Liver (tissue), 9 donors: ENCODE data around the gene MEGF6. TPM values are rescaled to one million over a fixed set of nuclear protein-coding genes. Genes with fewer than 3 reads are reported as not detected.

Experiments used
- DNase-seq: peaks from one replicate; pipeline ENCODE4 v3.0.0-alpha.2; 2017; ENCODE audit warnings: low spot score
- H3K27ac ChIP-seq, 2 donors: one replicate each; pipeline ENCODE4 v1.7.0; 2013; ENCODE audit warnings: inconsistent platforms in 2 of 2, low read length in 2 of 2, control low read depth in 1 of 2, low read depth in 1 of 2, mild to moderate bottlenecking in 1 of 2
- H3K27me3 ChIP-seq, 4 donors: one replicate each; pipeline versions ENCODE4 v1.6.1 to v1.7.0; 2013; ENCODE audit warnings: low read length in 3 of 4, inconsistent platforms in 1 of 4, mild to moderate bottlenecking in 1 of 4, moderate library complexity in 1 of 4; ENCODE audit not compliant: control insufficient read depth in 4 of 4, insufficient read depth in 4 of 4
- H3K36me3 ChIP-seq, 4 donors: one replicate each; pipeline versions ENCODE4 v1.6.1 to v1.7.0; 2013; ENCODE audit warnings: low read length in 3 of 4, mild to moderate bottlenecking in 3 of 4, low read depth in 1 of 4, moderate library complexity in 1 of 4; ENCODE audit not compliant: control insufficient read depth in 4 of 4, insufficient read depth in 3 of 4
- H3K4me1 ChIP-seq, 4 donors: one replicate each; pipeline versions ENCODE4 v1.6.1 to v1.7.0; 2013; ENCODE audit warnings: low read length in 3 of 4, mild to moderate bottlenecking in 3 of 4, moderate library complexity in 1 of 4; ENCODE audit not compliant: control insufficient read depth in 4 of 4, insufficient read depth in 4 of 4
- H3K4me3 ChIP-seq, 3 donors: one replicate each; pipeline versions ENCODE4 v1.6.1 to v1.7.0; 2013; ENCODE audit warnings: low read length in 3 of 3, control low read depth in 1 of 3, low read depth in 1 of 3, mild to moderate bottlenecking in 1 of 3
- H3K9ac ChIP-seq, 2 donors: one replicate each; pipeline ENCODE4 v1.7.0; 2013; ENCODE audit warnings: low read length in 2 of 2, mild to moderate bottlenecking in 2 of 2, moderate library complexity in 2 of 2, control low read depth in 1 of 2, low read depth in 1 of 2
- H3K9me3 ChIP-seq, 4 donors: one replicate each; pipeline versions ENCODE4 v1.6.1 to v1.7.0; 2013; ENCODE audit warnings: low read length in 3 of 4; ENCODE audit not compliant: control insufficient read depth in 4 of 4
- CTCF ChIP-seq: fragments of 150-350 bp; IDR thresholded peaks from 2 replicates; pipeline ENCODE4 v1.5.1; 2017; ENCODE audit warnings: improper control_type of control experiment, low read depth, low read length; ENCODE audit not compliant: missing input control
- EGR1 ChIP-seq, 2 donors: IDR thresholded peaks; 2 replicates each; pipeline ENCODE4 v1.6.1; 2016 to 2018; ENCODE audit warnings: antibody characterized with exemption in 2 of 2, low read depth in 2 of 2
- FOXA1 ChIP-seq: IDR thresholded peaks from 2 replicates; pipeline ENCODE4 v1.6.1; 2016; ENCODE audit warnings: antibody characterized with exemption
- FOXA2 ChIP-seq: IDR thresholded peaks from 2 replicates; pipeline ENCODE4 v1.6.1; 2016; ENCODE audit warnings: antibody characterized with exemption
- GABPA ChIP-seq, 2 donors: IDR thresholded peaks in 1 of 2; conservative IDR thresholded peaks in 1 of 2; 2 replicates each; pipeline ENCODE4 v1.6.1; 2016; ENCODE audit warnings: antibody characterized with exemption in 2 of 2, mild to moderate bottlenecking in 1 of 2, moderate library complexity in 1 of 2
- HNF4G ChIP-seq: IDR thresholded peaks from 2 replicates; pipeline ENCODE4 v1.6.1; 2016; ENCODE audit warnings: antibody characterized with exemption
- JUND ChIP-seq, 2 donors: IDR thresholded peaks; 2 replicates each; pipeline ENCODE4 v1.6.1; 2016; ENCODE audit warnings: antibody characterized with exemption in 2 of 2
- MAX ChIP-seq: IDR thresholded peaks from 2 replicates; pipeline ENCODE4 v1.6.1; 2016; ENCODE audit warnings: antibody characterized with exemption
- NR2F2 ChIP-seq: IDR thresholded peaks from 2 replicates; pipeline ENCODE4 v1.6.1; 2016; ENCODE audit warnings: antibody characterized with exemption
- RAD21 ChIP-seq, 2 donors: IDR thresholded peaks; 2 replicates each; pipeline ENCODE4 v1.6.1; 2016; ENCODE audit warnings: antibody characterized with exemption in 2 of 2, mild to moderate bottlenecking in 2 of 2
- RXRA ChIP-seq, 2 donors: IDR thresholded peaks; 2 replicates each; pipeline ENCODE4 v1.6.1; 2017 to 2018; ENCODE audit warnings: antibody characterized with exemption in 2 of 2, mild to moderate bottlenecking in 1 of 2
- SP1 ChIP-seq: IDR thresholded peaks from 2 replicates; pipeline ENCODE4 v1.6.1; 2018; ENCODE audit warnings: antibody characterized with exemption, mild to moderate bottlenecking
- TAF1 ChIP-seq: conservative IDR thresholded peaks from 2 replicates; pipeline ENCODE4 v1.6.1; 2016; ENCODE audit warnings: antibody characterized with exemption, mild to moderate bottlenecking
- YY1 ChIP-seq: IDR thresholded peaks from 2 replicates; pipeline ENCODE4 v1.6.1; 2016; ENCODE audit warnings: antibody characterized with exemption, mild to moderate bottlenecking
- WGBS: extraction: QIAGEN DNeasy Blood & Tissue Kit; methylation state at CpG from one replicate; pipeline ENCODE4 v1.1.7; 2013; 5-methylcytosine and 5-hydroxymethylcytosine counted together
- polyA plus RNA-seq, 2 donors: library from polyadenylated mRNA; stranded (reverse) in 1 of 2; unstranded in 1 of 2; fragments of 200-250 nt in 1 of 2; fragments of >200 nt in 1 of 2; fragmentation: Nextera tagmentation in 1 of 2; extraction: Ambion mirVana in 1 of 2; gene quantifications; one replicate each; pipeline versions ENCODE4 v1.2.1 to v1.2.3, GENCODE V29; 2013 to 2015
- total RNA-seq, 2 donors: library from RNA; depleted of rRNA; stranded (reverse); fragments of >200 nt; gene quantifications; one replicate each; pipeline ENCODE4 v1.2.3, GENCODE V29; 2014
- TF ChIP-seq, protein P1 (sequence below): IDR thresholded peaks from 2 replicates; pipeline ENCODE4 v1.6.1; 2016; ENCODE audit warnings: antibody characterized with exemption
- TF ChIP-seq, protein P2 (sequence below): IDR thresholded peaks from 2 replicates; pipeline ENCODE4 v1.6.1; 2016; ENCODE audit warnings: antibody characterized with exemption
- donor health status: healthy.
- donor health status: healthy.
- donor health status: healthy.
- donor health status: healthy.
- donor health status: healthy.

The MEGF6 gene
- total and polyA plus RNA-seq, 4 donors = 1.3 to 11.0 (median 4.0) TPM

- DNase-seq = no peak
- Histone ChIP-seq H3K9me3 (no peaks in the 10 kb centered on the region), H3K4me1 (no peaks in the 10 kb centered on the region), H3K27ac (no peak overlapping the region), H3K9ac (no peak overlapping the region), H3K36me3 (no peaks in the 10 kb centered on the region), H3K27me3 (no peaks in the 10 kb centered on the region), H3K4me3 (no peak overlapping the region)
- no peak for TF ChIP-seq TAF1
- no peak for TF ChIP-seq YY1
- TF ChIP-seq EGR1 (IDR thresholded peaks at IDR 0.05; ENCODE audit: low read depth in 2 of 2) = no peak
- no peak for TF ChIP-seq FOXA2
- 81% methylated on average over 21 of the region's 21 CpGs for WGBS
Measured at GRCh38 chr1:3570066-3570986, 41.0 kb downstream of the MEGF6 start.

- no peaks in the 10 kb centered on the region for H3K9me3 ChIP-seq
- TF ChIP-seq GABPA (IDR thresholded peaks at IDR 0.05 in 1 of 2, conservative IDR thresholded peaks at IDR 0.05 in 1 of 2) (no peak), RAD21 (IDR thresholded peaks at IDR 0.05) (no peak), TAF1 (no peak), HNF4G (no peak)
- H3K4me1 ChIP-seq = no peaks in the 10 kb centered on the region
- H3K36me3 ChIP-seq = no peaks in the 10 kb centered on the region
- H3K27ac ChIP-seq = no peak overlapping the region
- H3K27me3 ChIP-seq = no peaks in the 10 kb centered on the region
- no peak for DNase-seq
- H3K9ac ChIP-seq = no peak overlapping the region
- 93% methylated on average over 8 of the region's 8 CpGs for WGBS
- H3K4me3 ChIP-seq = no peak overlapping the region
Measured at GRCh38 chr1:3569436-3569835, 41.9 kb downstream of the MEGF6 start.

- no peak for DNase-seq
- Histone ChIP-seq H3K36me3 (no peaks in the 10 kb centered on the region), H3K9ac (no peak overlapping the region), H3K9me3 (no peaks in the 10 kb centered on the region), H3K4me3 (no peak overlapping the region), H3K27me3 (no peaks in the 10 kb centered on the region), H3K27ac (no peak overlapping the region), H3K4me1 (no peaks in the 10 kb centered on the region)
- WGBS = 94% methylated on average over 13 of the region's 13 CpGs
- TF ChIP-seq, protein P1, sequence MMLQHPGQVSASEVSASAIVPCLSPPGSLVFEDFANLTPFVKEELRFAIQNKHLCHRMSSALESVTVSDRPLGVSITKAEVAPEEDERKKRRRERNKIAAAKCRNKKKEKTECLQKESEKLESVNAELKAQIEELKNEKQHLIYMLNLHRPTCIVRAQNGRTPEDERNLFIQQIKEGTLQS = no peak
- TF ChIP-seq RXRA (IDR thresholded peaks at IDR 0.05) (no peak), FOXA2 (no peak), RAD21 (IDR thresholded peaks at IDR 0.05) (no peak), EGR1 (IDR thresholded peaks at IDR 0.05; ENCODE audit: low read depth in 2 of 2) (no peak), CTCF (no peak), SP1 (no peak), FOXA1 (no peak), JUND (IDR thresholded peaks at IDR 0.05) (no peak), MAX (no peak), NR2F2 (no peak)
- TF ChIP-seq, protein P2, sequence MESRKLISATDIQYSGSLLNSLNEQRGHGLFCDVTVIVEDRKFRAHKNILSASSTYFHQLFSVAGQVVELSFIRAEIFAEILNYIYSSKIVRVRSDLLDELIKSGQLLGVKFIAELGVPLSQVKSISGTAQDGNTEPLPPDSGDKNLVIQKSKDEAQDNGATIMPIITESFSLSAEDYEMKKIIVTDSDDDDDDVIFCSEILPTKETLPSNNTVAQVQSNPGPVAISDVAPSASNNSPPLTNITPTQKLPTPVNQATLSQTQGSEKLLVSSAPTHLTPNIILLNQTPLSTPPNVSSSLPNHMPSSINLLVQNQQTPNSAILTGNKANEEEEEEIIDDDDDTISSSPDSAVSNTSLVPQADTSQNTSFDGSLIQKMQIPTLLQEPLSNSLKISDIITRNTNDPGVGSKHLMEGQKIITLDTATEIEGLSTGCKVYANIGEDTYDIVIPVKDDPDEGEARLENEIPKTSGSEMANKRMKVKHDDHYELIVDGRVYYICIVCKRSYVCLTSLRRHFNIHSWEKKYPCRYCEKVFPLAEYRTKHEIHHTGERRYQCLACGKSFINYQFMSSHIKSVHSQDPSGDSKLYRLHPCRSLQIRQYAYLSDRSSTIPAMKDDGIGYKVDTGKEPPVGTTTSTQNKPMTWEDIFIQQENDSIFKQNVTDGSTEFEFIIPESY = no peak
Measured at GRCh38 chr1:3568815-3569435, 42.4 kb downstream of the MEGF6 start.
